ENCODE results near the gene DGAT2.

DNA sequence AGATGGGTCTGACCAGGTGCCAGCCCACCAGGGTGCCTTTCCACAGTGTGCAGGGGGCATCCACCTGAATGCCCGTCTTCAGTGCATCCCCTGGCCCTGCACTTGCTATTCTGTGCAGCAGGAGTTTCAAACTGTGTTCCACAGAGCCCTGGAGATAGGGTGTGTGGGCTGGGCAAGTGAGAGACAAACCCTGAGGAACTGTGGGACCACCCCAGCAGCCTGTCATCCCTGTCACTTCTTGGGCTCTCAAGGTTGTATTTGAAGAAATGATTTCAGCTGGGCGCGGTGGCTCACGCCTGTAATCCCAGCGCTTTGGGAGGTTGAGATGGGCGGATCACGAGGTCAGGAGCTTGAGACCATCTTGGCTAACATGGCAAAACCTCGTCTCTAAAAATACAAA is 6.4 kb upstream of the DGAT2 start:
- TF ChIP-seq, protein P1, sequence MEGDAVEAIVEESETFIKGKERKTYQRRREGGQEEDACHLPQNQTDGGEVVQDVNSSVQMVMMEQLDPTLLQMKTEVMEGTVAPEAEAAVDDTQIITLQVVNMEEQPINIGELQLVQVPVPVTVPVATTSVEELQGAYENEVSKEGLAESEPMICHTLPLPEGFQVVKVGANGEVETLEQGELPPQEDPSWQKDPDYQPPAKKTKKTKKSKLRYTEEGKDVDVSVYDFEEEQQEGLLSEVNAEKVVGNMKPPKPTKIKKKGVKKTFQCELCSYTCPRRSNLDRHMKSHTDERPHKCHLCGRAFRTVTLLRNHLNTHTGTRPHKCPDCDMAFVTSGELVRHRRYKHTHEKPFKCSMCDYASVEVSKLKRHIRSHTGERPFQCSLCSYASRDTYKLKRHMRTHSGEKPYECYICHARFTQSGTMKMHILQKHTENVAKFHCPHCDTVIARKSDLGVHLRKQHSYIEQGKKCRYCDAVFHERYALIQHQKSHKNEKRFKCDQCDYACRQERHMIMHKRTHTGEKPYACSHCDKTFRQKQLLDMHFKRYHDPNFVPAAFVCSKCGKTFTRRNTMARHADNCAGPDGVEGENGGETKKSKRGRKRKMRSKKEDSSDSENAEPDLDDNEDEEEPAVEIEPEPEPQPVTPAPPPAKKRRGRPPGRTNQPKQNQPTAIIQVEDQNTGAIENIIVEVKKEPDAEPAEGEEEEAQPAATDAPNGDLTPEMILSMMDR (IDR thresholded peaks at IDR 0.05) = no peak
- TF ChIP-seq POLR2A (IDR thresholded peaks at IDR 0.05) = no peak
- no peak for TF ChIP-seq POLR2AphosphoS5 (IDR thresholded peaks at IDR 0.05)

Measured in suprapubic skin (tissue), 4 donors.